Body of pancreas (tissue), 4 donors: ENCODE measurements around the gene RAB1B. TPM values are rescaled to one million over a fixed set of nuclear protein-coding genes. Genes with fewer than 3 reads are reported as not detected.

Experiments used
- ATAC-seq: fragments of 150-250 bp; one replicate; pipeline ENCODE4 v1.9.1; 2016
- DNase-seq, 4 donors: peaks; one replicate each; pipeline ENCODE4 v3.0.0-alpha.2; 2019
- H3K27ac ChIP-seq, 4 donors: fragments of 200-600 bp; sonication (generic); 1 replicate in 3 of 4; 2 replicates in 1 of 4; pipeline versions ENCODE4 v1.5.1 to v1.6.1; 2016 to 2019; ENCODE audit warnings: mild to moderate bottlenecking in 1 of 4, mixed read lengths in 1 of 4, moderate library complexity in 1 of 4
- H3K27me3 ChIP-seq, 2 donors: fragments of 200-600 bp; sonication (generic); one replicate each; pipeline ENCODE4 v1.6.0; 2016; ENCODE audit warnings: mild to moderate bottlenecking in 1 of 2
- H3K36me3 ChIP-seq, 2 donors: fragments of 200-600 bp; sonication (generic); replicated peaks in 1 of 2; 2 replicates each; pipeline ENCODE4 v1.5.1; 2016; ENCODE audit warnings: low read depth in 2 of 2; ENCODE audit not compliant: insufficient read depth in 1 of 2
- H3K4me1 ChIP-seq: fragments of 200-600 bp; sonication (generic); one replicate; pipeline ENCODE4 v1.6.0; 2016
- H3K4me3 ChIP-seq, 2 donors: fragments of 200-600 bp; sonication (generic); 1 replicate in 1 of 2; 2 replicates in 1 of 2; pipeline ENCODE4 v1.5.1; 2016 to 2019
- H3K9me3 ChIP-seq, 3 donors: fragments of 200-600 bp; sonication (generic); 1 replicate in 2 of 3; 2 replicates in 1 of 3; pipeline ENCODE4 v1.5.1; 2016
- POLR2A ChIP-seq, 3 donors: fragments of 450-650 bp; IDR thresholded peaks; one replicate each; pipeline ENCODE4 v1.6.1; 2016; ENCODE audit warnings: antibody characterized with exemption in 3 of 3, mild to moderate bottlenecking in 2 of 3
- WGBS, 2 donors: methylation state at CpG; one replicate each; pipeline ENCODE4 v1.1.5; 2017; 5-methylcytosine and 5-hydroxymethylcytosine counted together
- intact Hi-C: fragments of 100-400 bp; cut with DNase I; formaldehyde crosslinking; loops from one replicate; pipeline ENCODE4 v1.15.1; 2023
- total RNA-seq, 2 donors: library from RNA; depleted of rRNA; stranded (reverse); fragments of >200 nt; gene quantifications; one replicate each; pipeline ENCODE4 v1.1.0, GENCODE V29; 2016
- TF ChIP-seq, protein P1 (sequence below), 7 experiments: fragments of 450-650 bp in 4 of 7; fragments of 200-600 bp in 3 of 7; sonication (generic) in 3 of 7; IDR thresholded peaks; one replicate each; pipeline ENCODE4 v1.5.1; 2016 to 2019; ENCODE audit warnings: antibody characterized with exemption in 7 of 7

The RAB1B gene
- total RNA-seq, 2 donors from 2014 or later, result 67.7 to 74.5 TPM

DNA sequence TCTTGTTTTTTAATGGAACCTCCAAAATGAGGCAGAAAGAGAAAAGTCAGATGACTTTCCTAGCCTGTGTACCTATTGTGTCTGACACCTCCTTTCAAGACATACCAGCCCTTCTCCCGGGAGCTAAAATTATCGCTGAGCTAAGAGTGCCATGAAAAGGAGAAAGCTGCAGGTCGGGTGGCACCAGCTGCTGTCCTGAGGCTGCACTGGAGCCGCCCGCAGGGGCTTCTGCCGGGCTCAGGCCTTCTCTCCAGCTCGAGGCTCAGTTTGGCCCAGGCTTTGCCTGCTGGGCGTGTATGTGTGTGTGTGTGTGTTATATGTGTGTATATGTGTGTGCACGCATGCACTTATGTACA is 27.7 kb upstream of the RAB1B start:
- WGBS, 2 donors, result 77 to 82% methylated on average over 9 of the region's 9 CpGs
- no peak for TF ChIP-seq POLR2A (IDR thresholded peaks at IDR 0.05)
- TF ChIP-seq, protein P1, sequence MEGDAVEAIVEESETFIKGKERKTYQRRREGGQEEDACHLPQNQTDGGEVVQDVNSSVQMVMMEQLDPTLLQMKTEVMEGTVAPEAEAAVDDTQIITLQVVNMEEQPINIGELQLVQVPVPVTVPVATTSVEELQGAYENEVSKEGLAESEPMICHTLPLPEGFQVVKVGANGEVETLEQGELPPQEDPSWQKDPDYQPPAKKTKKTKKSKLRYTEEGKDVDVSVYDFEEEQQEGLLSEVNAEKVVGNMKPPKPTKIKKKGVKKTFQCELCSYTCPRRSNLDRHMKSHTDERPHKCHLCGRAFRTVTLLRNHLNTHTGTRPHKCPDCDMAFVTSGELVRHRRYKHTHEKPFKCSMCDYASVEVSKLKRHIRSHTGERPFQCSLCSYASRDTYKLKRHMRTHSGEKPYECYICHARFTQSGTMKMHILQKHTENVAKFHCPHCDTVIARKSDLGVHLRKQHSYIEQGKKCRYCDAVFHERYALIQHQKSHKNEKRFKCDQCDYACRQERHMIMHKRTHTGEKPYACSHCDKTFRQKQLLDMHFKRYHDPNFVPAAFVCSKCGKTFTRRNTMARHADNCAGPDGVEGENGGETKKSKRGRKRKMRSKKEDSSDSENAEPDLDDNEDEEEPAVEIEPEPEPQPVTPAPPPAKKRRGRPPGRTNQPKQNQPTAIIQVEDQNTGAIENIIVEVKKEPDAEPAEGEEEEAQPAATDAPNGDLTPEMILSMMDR (IDR thresholded peaks at IDR 0.05), result no peak
- DNase-seq, result no peak
- Histone ChIP-seq H3K4me3 (no peak overlapping the region), H3K27ac (no peak overlapping the region), H3K4me1 (no peaks in the 10 kb centered on the region), H3K27me3 (no peaks in the 10 kb centered on the region), H3K9me3 (no peaks in the 10 kb centered on the region), H3K36me3 (peaks cover 0 to 10% of the 10 kb centered on the region in 2 donors)
- intact Hi-C loops, result no loop called here
- no peak for ATAC-seq

DNA sequence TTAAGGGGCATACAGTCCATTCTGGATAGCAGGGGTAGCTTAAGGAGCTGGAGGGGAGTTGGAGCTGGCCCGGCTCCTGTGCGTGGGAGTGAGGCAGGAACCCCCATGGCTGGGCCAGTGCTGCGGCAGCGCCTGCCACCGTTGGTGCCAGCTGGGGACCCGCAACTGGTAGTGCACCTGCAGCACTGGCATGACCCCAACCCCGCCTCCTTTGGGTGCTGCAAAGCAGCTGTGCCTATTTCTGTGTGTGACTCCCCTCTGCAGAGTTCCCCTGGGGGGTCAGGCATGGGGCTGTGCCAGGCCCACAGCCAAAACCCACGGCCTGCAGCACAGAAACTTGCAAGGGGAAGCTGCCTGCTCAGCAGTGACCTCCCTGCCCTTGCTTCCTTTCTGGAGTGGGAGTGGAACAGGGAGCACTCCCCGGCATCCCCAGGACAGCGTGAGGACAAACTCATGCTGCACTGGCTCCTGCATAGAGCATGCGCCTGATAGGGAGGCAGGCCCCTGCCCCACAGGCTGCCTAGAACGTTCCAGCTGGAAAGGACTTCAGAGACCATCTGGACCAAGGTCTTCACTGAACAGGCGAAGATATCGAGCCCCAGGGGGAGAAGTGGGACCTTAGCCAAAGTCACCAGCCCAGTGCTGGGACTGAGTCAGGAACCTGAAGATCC is 26.2 kb upstream of the RAB1B start:
- Histone ChIP-seq H3K36me3 (peaks cover 0 to 6% of the 10 kb centered on the region in 2 donors), H3K4me1 (no peaks in the 10 kb centered on the region), H3K4me3 (no peak overlapping the region), H3K9me3 (no peaks in the 10 kb centered on the region), H3K27ac (no peak overlapping the region), H3K27me3 (no peaks in the 10 kb centered on the region)
- TF ChIP-seq POLR2A (IDR thresholded peaks at IDR 0.05), result no peak
- TF ChIP-seq, protein P1 (IDR thresholded peaks at IDR 0.05), result no peak
- ATAC-seq, result no peak
- intact Hi-C loops, result no loop called here
- peak in 1 of 4 donors; percentile 62 for DNase-seq
- WGBS, 2 donors, result 62 to 89% methylated on average over 3 to 14 of the region's 14 CpGs

DNA sequence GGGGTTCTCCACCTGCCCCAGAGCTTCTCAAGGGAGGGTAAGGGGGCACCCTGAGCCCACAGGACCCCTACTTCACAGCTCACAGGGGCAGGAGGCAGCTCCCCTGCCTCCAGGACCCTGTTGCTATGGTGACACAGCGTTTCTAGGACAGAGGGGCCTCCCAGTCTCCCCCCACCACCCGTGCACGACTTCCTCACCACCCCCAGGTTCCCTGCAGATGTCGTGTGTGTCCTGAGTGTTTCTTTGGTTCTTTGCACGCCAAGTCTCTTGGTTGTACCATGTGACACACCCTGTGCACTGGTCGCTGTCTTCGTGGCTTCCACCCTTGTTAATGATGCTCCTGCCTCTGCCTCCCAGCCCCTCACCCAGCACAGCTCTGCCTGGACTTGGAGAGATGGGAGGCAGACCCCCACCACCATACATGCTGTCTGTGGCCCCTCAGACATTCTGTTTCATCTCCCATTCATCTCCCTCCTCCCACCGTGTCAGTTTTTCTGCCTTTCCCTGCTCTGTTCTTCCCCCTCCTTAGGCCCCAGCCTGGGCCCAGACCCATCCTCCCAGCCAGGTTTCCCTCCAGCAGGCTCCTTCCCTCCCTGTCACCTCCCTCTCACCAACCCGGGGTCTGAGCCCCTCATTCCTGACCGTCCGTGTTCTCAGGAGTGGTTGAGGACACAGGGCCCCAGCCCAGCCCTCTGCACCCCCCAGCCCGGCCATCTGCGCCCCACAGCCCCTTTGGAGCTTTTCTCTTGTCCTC is 24.5 kb upstream of the RAB1B start:
- no peaks in the 10 kb centered on the region for H3K27me3 ChIP-seq
- TF ChIP-seq POLR2A (IDR thresholded peaks at IDR 0.05), result no peak
- TF ChIP-seq, protein P1 (IDR thresholded peaks at IDR 0.05), result no peak
- H3K9me3 ChIP-seq, result no peaks in the 10 kb centered on the region
- peaks cover 0 to 3% of the 10 kb centered on the region in 2 donors for H3K36me3 ChIP-seq
- WGBS, 2 donors, result 78 to 86% methylated on average over 13 of the region's 13 CpGs
- no peaks in the 10 kb centered on the region for H3K4me1 ChIP-seq
- DNase-seq (no peak), ATAC-seq (no peak)
- H3K4me3 ChIP-seq, result no peak overlapping the region
- H3K27ac ChIP-seq, result no peak overlapping the region
- intact Hi-C loops, result no loop called here

DNA sequence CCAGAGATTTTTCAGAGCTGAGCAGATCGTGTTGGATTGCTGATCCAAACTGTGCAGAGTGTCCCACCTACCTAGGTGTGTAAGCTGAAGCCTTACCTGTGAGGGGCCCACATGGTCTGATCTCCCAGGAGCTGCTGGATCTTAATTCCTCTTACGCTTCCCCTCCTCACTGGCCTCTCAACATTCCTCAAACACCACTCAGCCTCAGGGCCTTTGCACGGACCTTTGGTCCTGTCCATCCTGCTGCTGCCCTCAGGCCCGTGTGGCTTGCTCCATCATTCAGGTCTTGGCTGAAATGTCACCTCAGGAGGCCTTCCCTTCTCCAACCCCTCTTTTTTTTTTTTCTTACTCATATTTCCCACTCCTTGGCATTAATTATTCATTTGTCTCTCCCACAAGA is 21.1 kb upstream of the RAB1B start:
- ATAC-seq, result no peak
- Histone ChIP-seq H3K27me3 (no peaks in the 10 kb centered on the region), H3K27ac (no peak overlapping the region), H3K4me3 (no peak overlapping the region), H3K36me3 (no peaks in the 10 kb centered on the region), H3K4me1 (no peaks in the 10 kb centered on the region), H3K9me3 (no peaks in the 10 kb centered on the region)
- DNase-seq, result no peak
- no peak for TF ChIP-seq POLR2A (IDR thresholded peaks at IDR 0.05)
- TF ChIP-seq, protein P1 (IDR thresholded peaks at IDR 0.05), result no peak
- 89 to 95% methylated on average over 4 of the region's 4 CpGs for WGBS, 2 donors
- intact Hi-C loops, result no loop called here
